ENCODE measurements around the gene SLC3A2.
"Not testable (repeated sequence)": the region's sequence is repeated elsewhere in the genome, so short reads cannot be mapped to it uniquely, and the experiment has no call there.

SLC3A2 gene

GRCh38 chr11:62931499-62932278 is 51.0 kb downstream of the SLC3A2 start:
- DNase-seq: no peak

DNA sequence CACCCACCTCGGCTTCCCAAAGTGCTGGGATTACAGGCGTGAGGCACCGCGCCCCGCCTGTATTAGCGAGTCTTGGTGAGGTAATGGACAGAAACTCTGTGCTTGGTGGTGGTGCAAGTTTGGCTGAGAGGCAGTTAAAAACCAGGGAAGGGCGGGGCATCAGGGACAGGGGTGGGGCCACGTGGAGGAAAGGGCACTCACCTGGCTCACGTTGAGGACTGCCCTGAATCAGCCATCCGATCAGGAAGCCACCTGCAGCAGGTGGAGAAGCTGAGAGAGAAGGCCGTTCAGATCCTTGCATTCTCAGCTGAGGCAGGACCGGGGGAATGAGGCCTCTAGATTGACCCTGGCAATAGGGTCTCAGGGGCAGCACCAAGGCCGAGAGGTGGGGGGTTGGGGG is 52.6 kb downstream of the SLC3A2 start:
- no peak for DNase-seq

- no peak for DNase-seq
Measured at GRCh38 chr11:62933750-62934495, 53.2 kb downstream of the SLC3A2 start.

- DNase-seq: no peak
Measured at GRCh38 chr11:62934496-62934785, 53.7 kb downstream of the SLC3A2 start.

GRCh38 chr11:62937528-62937927 is 56.8 kb downstream of the SLC3A2 start:
- DNase-seq: not testable (repeated sequence)
